ENCODE measurements around the gene SPTBN5.
A peak's percentile ranks its signal among the peaks of the same experiment; 100 is the strongest.

Gene SPTBN5

GRCh38 chr15:41821831-41822230 is 72.0 kb downstream of the SPTBN5 start:
- DNase-seq, result no peak

GRCh38 chr15:41820791-41821423 is 72.9 kb downstream of the SPTBN5 start:
- no peak for DNase-seq

- no peak for DNase-seq
These were observed 74.3 kb downstream of the SPTBN5 start for GRCh38 chr15:41819455-41820050.

GRCh38 chr15:41817781-41818180 is 76.1 kb downstream of the SPTBN5 start:
- no peak for DNase-seq

GRCh38 chr15:41817327-41817726 is 76.5 kb downstream of the SPTBN5 start:
- no peak for DNase-seq

GRCh38 chr15:41816788-41817187 is 77.1 kb downstream of the SPTBN5 start:
- DNase-seq, result no peak

- DNase-seq, result no peak
These were observed 79.3 kb downstream of the SPTBN5 start for GRCh38 chr15:41814534-41814933.

- no peak for DNase-seq
These were observed 80.4 kb downstream of the SPTBN5 start for GRCh38 chr15:41813426-41813825.

- no peak for DNase-seq
These were observed 81.0 kb downstream of the SPTBN5 start for GRCh38 chr15:41812820-41813375.

GRCh38 chr15:41811432-41812195 is 82.2 kb downstream of the SPTBN5 start:
- peak; percentile 87 for DNase-seq

- no peak for DNase-seq
These were observed 83.0 kb downstream of the SPTBN5 start for GRCh38 chr15:41810651-41811431.

- no peak for DNase-seq
These were observed 84.2 kb downstream of the SPTBN5 start for GRCh38 chr15:41809526-41810220.

- DNase-seq, result no peak
These were observed 84.7 kb downstream of the SPTBN5 start for GRCh38 chr15:41809121-41809520.

- no peak for DNase-seq
These were observed 87.3 kb downstream of the SPTBN5 start for GRCh38 chr15:41806291-41807181.

GRCh38 chr15:41805711-41806110 is 88.1 kb downstream of the SPTBN5 start:
- no peak for DNase-seq

GRCh38 chr15:41804916-41805666 is 88.8 kb downstream of the SPTBN5 start:
- no peak for DNase-seq

- DNase-seq, result no peak
These were observed 89.5 kb downstream of the SPTBN5 start for GRCh38 chr15:41804361-41804760.

GRCh38 chr15:41801850-41802455 is 91.9 kb downstream of the SPTBN5 start:
- DNase-seq, result no peak

GRCh38 chr15:41801185-41801584 is 92.7 kb downstream of the SPTBN5 start:
- DNase-seq, result no peak

- no peak for DNase-seq
These were observed 94.4 kb downstream of the SPTBN5 start for GRCh38 chr15:41799488-41799805.

Measured in right hindlimb (tissue), 1 donor.